ENCODE measurements around the gene MEFV. TPM values are rescaled to one million over a fixed set of nuclear protein-coding genes. Genes with fewer than 3 reads are reported as not detected.

Gene MEFV
- total and polyA plus RNA-seq, 2 of the 13 experiments (the other 11 are each of a cell fraction or from before 2014, with no cell fraction given), result 0.22 TPM; not detected in 1

GRCh38 chr16:3264137-3265036, 8.0 kb upstream of the MEFV start (continued):
- TF ChIP-seq RFX5 (IDR thresholded peaks at IDR 0.05; ENCODE audit: low read depth, low read length) (no peak), MXD3 (CRISPR knock-in tag; IDR thresholded peaks at IDR 0.05) (peak; percentile 77), ZNF563 (CRISPR knock-in tag; IDR thresholded peaks at IDR 0.05) (peak; percentile 88), U2AF1 (optimal IDR thresholded peaks at IDR 0.05; ENCODE audit: low read depth, low read length) (no peak), ZNF703 (CRISPR knock-in tag; IDR thresholded peaks at IDR 0.05; ENCODE audit: borderline replicate concordance) (no peak; the same call in 1 of the 2 replicates), NFKB2 (CRISPR knock-in tag; IDR thresholded peaks at IDR 0.05; ENCODE audit: borderline replicate concordance) (peak; percentile 48; the same call in 1 of the 2 replicates), HOXD1 (CRISPR knock-in tag; IDR thresholded peaks at IDR 0.05) (no peak), ZFAT (CRISPR knock-in tag; conservative IDR thresholded peaks at IDR 0.05) (peak; percentile 98), CEBPG (CRISPR knock-in tag; IDR thresholded peaks at IDR 0.05) (no peak), ZNF280B (CRISPR knock-in tag; IDR thresholded peaks at IDR 0.05; ENCODE audit: borderline replicate concordance) (peak; percentile 76; the same call in 1 of the 2 replicates), KMT2A (CRISPR knock-in tag; IDR thresholded peaks at IDR 0.05) (no peak; the same call in 1 of the 2 replicates), TBP (CRISPR knock-in tag; IDR thresholded peaks at IDR 0.05) (no peak; the same call in 1 of the 2 replicates), HCFC1 (IDR thresholded peaks at IDR 0.05; ENCODE audit: low read depth, low read length) (no peak), ZNF253 (CRISPR knock-in tag; IDR thresholded peaks at IDR 0.05; ENCODE audit: borderline replicate concordance) (no peak), NR2F2 (IDR thresholded peaks at IDR 0.05; ENCODE audit: borderline replicate concordance, low read depth) (no peak), MTA1 (CRISPR knock-in tag; IDR thresholded peaks at IDR 0.05; ENCODE audit: borderline replicate concordance) (no peak; the same call in 1 of the 2 replicates), HOXA3 (CRISPR knock-in tag; IDR thresholded peaks at IDR 0.05) (peak; percentile 87), PTBP1 (IDR thresholded peaks at IDR 0.05; ENCODE audit: low read depth, low read length, poor library complexity, severe bottlenecking) (no peak), TRIM24 (CRISPR knock-in tag; IDR thresholded peaks at IDR 0.05) (no peak), ZNF274 (CRISPR knock-in tag; IDR thresholded peaks at IDR 0.05) (peak; percentile 77), JUNB (CRISPR knock-in tag; IDR thresholded peaks at IDR 0.05; ENCODE audit: borderline replicate concordance) (no peak; the same call in 1 of the 2 replicates), HMG20A (CRISPR knock-in tag; IDR thresholded peaks at IDR 0.05; ENCODE audit: borderline replicate concordance) (no peak), CCDC6 (CRISPR knock-in tag; IDR thresholded peaks at IDR 0.05) (no peak; the same call in 1 of the 2 replicates), ZNF224 (CRISPR knock-in tag; IDR thresholded peaks at IDR 0.05) (no peak), PRMT3 (CRISPR knock-in tag; IDR thresholded peaks at IDR 0.05; ENCODE audit: borderline replicate concordance, low read depth) (no peak; the same call in 1 of the 2 replicates), ZNF510 (CRISPR knock-in tag; IDR thresholded peaks at IDR 0.05; ENCODE audit: low read depth) (no peak), ZMYM2 (CRISPR knock-in tag; IDR thresholded peaks at IDR 0.05) (no peak)
